Measurements from ENCODE around the gene SUN1. TPM values are rescaled to one million over a fixed set of nuclear protein-coding genes. Genes with fewer than 3 reads are reported as not detected.

SUN1 gene
- total and polyA plus RNA-seq, 2 of the 8 experiments (the other 6 are each of a cell fraction or from before 2014, with no cell fraction given): 108 to 158 TPM

GRCh38 chr7:787332-788240, 44.7 kb upstream of the SUN1 start (continued):
- no peak for TF ChIP-seq CHD7 (IDR thresholded peaks at IDR 0.05; ENCODE audit: insufficient replicate concordance, low read length)
- no peak for TF ChIP-seq BCL11A (IDR thresholded peaks at IDR 0.05; ENCODE audit: low read depth in 2 of 2, low read length in 2 of 2)
- TF ChIP-seq MAX (IDR thresholded peaks at IDR 0.05): no peak
- peak; percentile 27 to 48; a peak in 3 of 4 replicates for TF ChIP-seq RAD21 (IDR thresholded peaks at IDR 0.05 in 1 of 2, conservative IDR thresholded peaks at IDR 0.05 in 1 of 2; ENCODE audit: low read depth in 2 of 2, low read length in 2 of 2)
